ENCODE data around the gene KAT2B. TPM values are rescaled to one million over a fixed set of nuclear protein-coding genes. Genes with fewer than 3 reads are reported as not detected.
A peak's percentile ranks its signal among the peaks of the same experiment; 100 is the strongest.

KAT2B gene
- total RNA-seq, 4 donors from 2014 or later = 12.8 to 52.1 (median 35.2) TPM

DNA sequence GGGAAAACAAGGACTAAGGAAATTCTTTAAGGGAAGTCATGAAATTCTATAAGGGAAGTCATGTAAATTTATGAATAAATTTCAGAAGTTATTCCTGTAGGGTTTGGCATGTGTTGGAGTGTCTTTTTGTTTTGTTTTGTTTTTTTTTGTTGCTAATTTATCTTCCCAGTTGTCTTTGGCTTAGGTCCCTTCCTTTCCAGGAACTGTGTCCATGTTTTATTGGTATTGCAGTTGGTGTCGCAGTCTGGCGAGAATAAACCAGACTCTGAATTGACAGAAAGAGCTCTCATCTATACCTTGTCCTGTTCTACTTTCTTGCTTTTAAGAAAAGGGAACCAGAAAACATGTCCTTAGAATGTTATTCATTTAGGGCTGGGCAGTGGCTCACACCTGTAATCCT is 88.1 kb downstream of the KAT2B start:
- H3K27ac ChIP-seq = no peak overlapping the region
- no peaks in the 10 kb centered on the region for H3K36me3 ChIP-seq
- TF ChIP-seq, protein P1, sequence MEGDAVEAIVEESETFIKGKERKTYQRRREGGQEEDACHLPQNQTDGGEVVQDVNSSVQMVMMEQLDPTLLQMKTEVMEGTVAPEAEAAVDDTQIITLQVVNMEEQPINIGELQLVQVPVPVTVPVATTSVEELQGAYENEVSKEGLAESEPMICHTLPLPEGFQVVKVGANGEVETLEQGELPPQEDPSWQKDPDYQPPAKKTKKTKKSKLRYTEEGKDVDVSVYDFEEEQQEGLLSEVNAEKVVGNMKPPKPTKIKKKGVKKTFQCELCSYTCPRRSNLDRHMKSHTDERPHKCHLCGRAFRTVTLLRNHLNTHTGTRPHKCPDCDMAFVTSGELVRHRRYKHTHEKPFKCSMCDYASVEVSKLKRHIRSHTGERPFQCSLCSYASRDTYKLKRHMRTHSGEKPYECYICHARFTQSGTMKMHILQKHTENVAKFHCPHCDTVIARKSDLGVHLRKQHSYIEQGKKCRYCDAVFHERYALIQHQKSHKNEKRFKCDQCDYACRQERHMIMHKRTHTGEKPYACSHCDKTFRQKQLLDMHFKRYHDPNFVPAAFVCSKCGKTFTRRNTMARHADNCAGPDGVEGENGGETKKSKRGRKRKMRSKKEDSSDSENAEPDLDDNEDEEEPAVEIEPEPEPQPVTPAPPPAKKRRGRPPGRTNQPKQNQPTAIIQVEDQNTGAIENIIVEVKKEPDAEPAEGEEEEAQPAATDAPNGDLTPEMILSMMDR (IDR thresholded peaks at IDR 0.05) = no peak
- no peak for TF ChIP-seq POLR2A (IDR thresholded peaks at IDR 0.05)
- no peak overlapping the region for H3K4me3 ChIP-seq
- intact Hi-C loops (cut with DNase I; ENCODE audit: low total_unique reads) = no loop called here
- no peaks in the 10 kb centered on the region for H3K4me1 ChIP-seq
- DNase-seq = no peak
- no peaks in the 10 kb centered on the region for H3K27me3 ChIP-seq
- H3K9me3 ChIP-seq = no peaks in the 10 kb centered on the region

DNA sequence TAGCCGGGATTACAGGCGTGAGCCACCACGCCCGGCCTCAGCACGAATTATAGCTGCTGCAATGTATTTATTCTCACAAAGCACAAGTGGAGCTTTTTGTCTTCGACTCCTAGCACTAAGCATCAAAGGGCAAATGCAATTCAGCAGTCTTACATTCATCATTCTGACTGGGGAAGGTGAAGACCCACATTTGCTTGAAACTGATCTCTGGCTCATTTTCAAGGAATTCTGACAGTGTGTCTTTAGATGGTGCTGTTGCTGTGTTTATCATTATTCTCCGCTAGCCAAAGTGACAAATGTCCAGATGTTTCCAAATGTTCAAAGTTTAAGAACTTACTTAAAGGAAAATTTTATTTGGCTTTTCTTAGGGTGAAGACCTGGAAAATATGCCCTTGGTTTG is 89.9 kb downstream of the KAT2B start:
- no peak for DNase-seq
- H3K4me3 ChIP-seq = no peak overlapping the region
- no peak overlapping the region for H3K27ac ChIP-seq
- TF ChIP-seq POLR2A (IDR thresholded peaks at IDR 0.05) = no peak
- TF ChIP-seq, protein P1 (IDR thresholded peaks at IDR 0.05) = no peak
- no peaks in the 10 kb centered on the region for H3K27me3 ChIP-seq
- intact Hi-C loops (cut with DNase I; ENCODE audit: low total_unique reads) = no loop called here
- H3K36me3 ChIP-seq = no peaks in the 10 kb centered on the region
- H3K4me1 ChIP-seq = no peaks in the 10 kb centered on the region
- no peaks in the 10 kb centered on the region for H3K9me3 ChIP-seq

DNA sequence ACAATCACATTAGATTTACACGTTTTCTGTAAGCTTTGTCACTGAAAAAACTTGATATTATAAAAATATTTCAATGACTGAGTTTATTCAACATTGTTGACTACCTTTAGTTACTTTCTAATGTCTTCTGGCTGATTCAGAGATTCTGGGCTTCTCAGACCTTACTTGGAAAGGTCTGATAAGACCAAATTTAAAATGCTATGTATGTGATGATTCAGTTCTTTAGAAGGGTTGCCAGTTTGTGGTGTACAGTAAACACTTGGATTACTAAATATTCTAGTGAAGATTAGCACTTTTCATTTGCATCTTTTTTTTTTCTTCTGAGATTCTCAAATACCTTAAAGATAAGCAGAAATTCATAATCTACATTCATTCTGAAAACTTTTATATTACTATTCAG is 96.0 kb downstream of the KAT2B start:
- intact Hi-C loops (cut with DNase I; ENCODE audit: low total_unique reads) = no loop called here
- Histone ChIP-seq H3K36me3 (no peaks in the 10 kb centered on the region), H3K4me3 (no peak overlapping the region), H3K27ac (no peak overlapping the region), H3K4me1 (no peaks in the 10 kb centered on the region), H3K27me3 (no peaks in the 10 kb centered on the region), H3K9me3 (no peaks in the 10 kb centered on the region)
- TF ChIP-seq, protein P1 (IDR thresholded peaks at IDR 0.05) = no peak
- no peak for TF ChIP-seq POLR2A (IDR thresholded peaks at IDR 0.05)
- DNase-seq = no peak

DNA sequence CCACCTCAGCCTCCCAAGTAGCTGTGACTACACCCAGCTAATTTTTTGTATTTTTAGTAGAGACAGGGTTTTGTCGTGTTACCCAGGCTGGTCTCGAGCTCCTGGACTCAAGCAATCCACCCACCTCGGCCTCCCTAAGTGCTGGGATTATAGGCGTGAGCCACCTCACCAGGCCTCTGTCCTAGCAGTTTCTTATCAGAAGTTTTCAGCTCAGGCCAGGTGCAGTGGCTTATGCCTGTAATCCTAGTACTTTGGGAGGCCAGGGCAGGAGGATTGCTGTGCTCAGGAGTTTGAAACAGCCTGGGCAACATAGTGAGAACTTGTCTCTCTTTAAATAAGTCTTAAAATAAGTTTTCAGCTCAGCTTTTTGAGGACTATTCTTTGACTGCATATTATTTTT is 97.4 kb downstream of the KAT2B start:
- Histone ChIP-seq H3K9me3 (no peaks in the 10 kb centered on the region), H3K4me3 (no peak overlapping the region), H3K4me1 (no peaks in the 10 kb centered on the region), H3K27ac (no peak overlapping the region), H3K27me3 (no peaks in the 10 kb centered on the region), H3K36me3 (no peaks in the 10 kb centered on the region)
- no peak for DNase-seq
- intact Hi-C loops (cut with DNase I; ENCODE audit: low total_unique reads) = no loop called here
- TF ChIP-seq, protein P1 (IDR thresholded peaks at IDR 0.05) = no peak
- TF ChIP-seq POLR2A (IDR thresholded peaks at IDR 0.05) = no peak

DNA sequence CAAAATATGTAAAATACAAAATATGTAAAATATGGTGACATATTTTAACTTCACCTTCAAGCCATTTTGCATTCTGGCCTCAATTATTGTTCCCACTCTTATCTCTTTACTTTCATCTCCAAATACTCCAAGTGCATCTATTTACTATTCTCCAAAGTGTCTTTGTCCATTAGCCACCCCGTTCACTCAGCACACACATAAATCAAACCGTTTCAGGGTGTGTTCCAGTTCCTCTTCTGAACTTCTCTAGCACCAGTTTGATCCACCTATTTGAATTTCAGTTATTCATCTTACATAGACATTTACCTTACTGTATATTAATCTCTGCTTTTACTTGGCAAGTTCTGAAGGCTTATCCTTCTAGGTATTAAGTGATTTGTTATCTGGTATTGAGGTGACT is 100.6 kb downstream of the KAT2B start:
- Histone ChIP-seq H3K36me3 (no peaks in the 10 kb centered on the region), H3K27me3 (no peaks in the 10 kb centered on the region), H3K4me3 (no peak overlapping the region), H3K27ac (peak overlapping the region in 1 of 2 donors; percentile 56), H3K4me1 (no peaks in the 10 kb centered on the region), H3K9me3 (no peaks in the 10 kb centered on the region)
- intact Hi-C loops (cut with DNase I; ENCODE audit: low total_unique reads) = no loop called here
- DNase-seq = no peak
- TF ChIP-seq, protein P1 (IDR thresholded peaks at IDR 0.05) = no peak

All from uterus (tissue), 4 donors.